UCSD-AML1 (cell line): ENCODE data around the gene MED19.
"Not testable (repeated sequence)": the region's sequence is repeated elsewhere in the genome, so short reads cannot be mapped to it uniquely, and the experiment has no call there.

Experiments used
- DNase-seq: peaks from one replicate; lab custom pipeline; 2025; ENCODE audit not compliant: unreplicated experiment; lab: John Stamatoyannopoulos, UW

Gene MED19

DNA sequence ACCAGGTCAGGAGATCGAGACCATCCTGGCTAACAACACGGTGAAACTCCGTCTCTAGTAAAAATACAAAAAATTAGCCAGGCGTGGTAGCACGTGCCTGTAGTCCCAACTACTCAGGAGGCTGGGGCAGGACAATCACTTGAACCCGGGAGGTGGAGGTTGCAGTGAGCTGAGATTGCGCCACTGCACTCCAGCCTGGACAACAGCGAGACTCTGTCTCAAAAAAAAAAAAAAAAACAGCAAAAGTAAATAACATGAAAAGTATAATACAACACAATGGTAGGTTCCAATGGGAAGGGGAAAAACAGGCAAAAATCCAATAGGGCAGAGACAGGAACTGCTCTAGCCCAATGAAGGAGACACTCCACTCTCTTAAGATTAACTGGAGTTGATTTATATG lies 6.6 kb downstream of the MED19 start:
- not testable (repeated sequence) for DNase-seq

DNA sequence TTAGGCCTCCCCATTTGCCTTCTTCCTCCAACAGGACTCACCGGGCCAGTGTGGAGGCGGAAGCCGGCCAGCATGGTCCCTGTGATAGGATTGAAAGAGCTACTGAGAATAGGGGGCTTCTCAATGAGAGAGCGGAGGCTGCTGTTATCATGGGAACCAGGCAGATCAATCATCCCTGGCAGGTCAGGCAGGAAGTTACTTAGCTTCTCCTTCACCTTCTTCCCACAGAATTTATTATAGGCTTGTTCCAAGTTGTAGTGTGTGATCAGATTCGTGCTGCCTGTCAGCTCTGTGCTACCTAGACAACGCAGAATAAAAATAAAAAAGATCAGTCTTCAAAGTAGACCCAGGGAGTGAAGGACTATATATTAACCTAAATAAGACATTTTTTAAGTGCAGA lies 7.1 kb downstream of the MED19 start:
- DNase-seq, result no peak

DNA sequence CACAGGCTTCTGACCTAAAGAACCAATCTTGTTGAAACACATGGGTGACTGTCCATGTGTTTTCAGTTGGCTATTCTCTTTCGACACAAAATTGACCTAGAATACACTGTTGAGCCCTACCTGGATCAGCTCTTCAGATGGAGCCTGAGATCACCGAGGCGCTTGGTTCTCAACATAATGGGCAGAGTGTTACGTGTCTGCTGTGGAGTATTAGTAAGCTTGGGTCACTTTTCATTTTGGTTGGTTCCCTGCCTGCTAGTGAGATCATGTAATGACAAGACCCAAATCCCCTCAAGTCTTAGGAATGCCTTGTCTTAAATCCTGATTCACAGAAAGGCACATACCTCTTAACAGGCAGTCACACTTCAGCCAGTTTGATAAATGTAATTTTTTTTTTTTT lies 8.7 kb downstream of the MED19 start:
- no peak for DNase-seq

GRCh38 chr11:57700425-57700824 lies 11.6 kb downstream of the MED19 start:
- DNase-seq, result no peak

DNA sequence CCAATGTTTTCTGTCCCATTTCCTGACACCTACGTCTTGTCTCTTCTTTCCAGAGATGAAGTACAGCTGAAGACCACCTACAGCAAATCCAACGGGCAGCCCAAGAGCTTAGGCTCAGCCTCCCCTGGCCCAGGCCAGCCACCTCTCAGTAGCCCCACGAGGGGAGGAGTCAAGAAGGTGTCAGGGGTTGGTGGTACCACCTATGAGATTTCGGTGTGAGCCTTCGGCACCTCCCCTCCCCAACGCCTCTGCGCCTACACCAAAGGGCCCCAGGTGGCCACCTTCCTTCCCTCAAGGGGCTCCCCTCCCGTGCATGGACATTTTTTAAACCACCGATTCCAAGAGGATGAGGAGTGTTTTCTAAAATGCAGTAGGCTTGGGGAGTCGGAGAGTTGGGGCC lies 12.2 kb downstream of the MED19 start:
- DNase-seq, result no peak

DNA sequence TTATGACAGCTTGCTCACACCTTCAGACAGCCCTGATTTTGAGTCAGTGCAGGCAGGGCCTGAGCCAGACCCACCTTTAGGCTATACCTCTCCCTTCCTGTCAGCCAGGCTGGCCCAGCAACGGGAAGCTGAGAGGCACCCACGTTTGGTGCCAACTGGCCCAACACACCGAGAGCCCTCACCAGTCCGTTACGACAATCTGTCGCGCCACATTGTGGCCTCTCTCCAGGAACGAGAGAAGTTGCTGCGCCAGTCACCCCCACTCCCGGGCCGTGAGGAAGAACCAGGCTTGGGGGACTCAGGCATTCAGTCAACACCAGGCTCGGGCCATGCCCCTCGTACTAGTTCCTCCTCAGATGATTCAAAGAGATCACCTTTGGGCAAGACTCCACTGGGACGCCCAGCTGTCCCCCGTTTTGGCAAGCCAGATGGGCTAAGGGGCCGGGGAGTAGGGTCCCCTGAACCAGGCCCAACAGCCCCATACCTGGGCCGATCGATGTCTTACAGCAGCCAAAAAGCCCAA lies 13.1 kb downstream of the MED19 start:
- DNase-seq, result no peak

- not testable (repeated sequence) for DNase-seq
Observed at GRCh38 chr11:57690474-57690873, 21.5 kb downstream of the MED19 start.

DNA sequence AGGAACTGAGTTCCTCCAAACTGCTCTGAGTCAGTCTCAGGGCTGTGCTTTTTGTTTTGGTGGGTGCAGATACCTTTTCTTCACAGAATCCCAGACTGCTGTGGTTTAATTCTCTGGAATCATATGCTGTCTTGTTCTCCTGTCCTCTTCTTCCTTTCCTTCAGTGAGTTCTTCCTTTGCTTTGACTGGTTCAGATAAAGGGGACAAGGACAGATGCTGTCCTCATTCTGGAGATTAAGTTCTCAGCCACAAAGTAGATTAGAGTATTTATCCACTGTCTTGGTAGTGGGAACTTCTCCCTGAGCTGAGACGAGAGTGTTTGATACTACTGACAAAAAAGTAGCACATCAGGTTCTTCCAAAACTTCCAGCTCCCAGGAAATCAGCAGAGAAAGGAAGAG lies 30.8 kb downstream of the MED19 start:
- DNase-seq, result no peak

GRCh38 chr11:57680552-57680874 lies 31.5 kb downstream of the MED19 start:
- DNase-seq, result no peak

DNA sequence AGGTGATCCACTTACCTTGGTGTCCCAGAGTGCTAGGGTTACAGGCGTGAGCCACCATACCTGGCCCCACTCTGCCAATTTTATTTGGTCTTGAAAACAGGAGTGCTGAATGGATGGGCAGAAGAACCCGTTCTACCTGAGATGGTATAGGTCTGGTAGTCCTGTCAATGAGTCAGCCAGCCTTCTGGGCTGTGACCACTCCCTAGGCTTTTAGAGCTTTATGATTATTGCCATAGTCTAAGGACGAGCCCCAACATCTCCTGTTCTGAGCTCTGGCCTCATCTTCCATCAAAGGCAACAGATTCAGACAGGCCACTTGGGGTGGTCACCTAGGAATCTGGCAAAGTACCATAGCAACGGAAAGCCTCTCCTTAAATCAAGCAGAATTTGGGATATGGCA lies 32.6 kb downstream of the MED19 start:
- no peak for DNase-seq

DNA sequence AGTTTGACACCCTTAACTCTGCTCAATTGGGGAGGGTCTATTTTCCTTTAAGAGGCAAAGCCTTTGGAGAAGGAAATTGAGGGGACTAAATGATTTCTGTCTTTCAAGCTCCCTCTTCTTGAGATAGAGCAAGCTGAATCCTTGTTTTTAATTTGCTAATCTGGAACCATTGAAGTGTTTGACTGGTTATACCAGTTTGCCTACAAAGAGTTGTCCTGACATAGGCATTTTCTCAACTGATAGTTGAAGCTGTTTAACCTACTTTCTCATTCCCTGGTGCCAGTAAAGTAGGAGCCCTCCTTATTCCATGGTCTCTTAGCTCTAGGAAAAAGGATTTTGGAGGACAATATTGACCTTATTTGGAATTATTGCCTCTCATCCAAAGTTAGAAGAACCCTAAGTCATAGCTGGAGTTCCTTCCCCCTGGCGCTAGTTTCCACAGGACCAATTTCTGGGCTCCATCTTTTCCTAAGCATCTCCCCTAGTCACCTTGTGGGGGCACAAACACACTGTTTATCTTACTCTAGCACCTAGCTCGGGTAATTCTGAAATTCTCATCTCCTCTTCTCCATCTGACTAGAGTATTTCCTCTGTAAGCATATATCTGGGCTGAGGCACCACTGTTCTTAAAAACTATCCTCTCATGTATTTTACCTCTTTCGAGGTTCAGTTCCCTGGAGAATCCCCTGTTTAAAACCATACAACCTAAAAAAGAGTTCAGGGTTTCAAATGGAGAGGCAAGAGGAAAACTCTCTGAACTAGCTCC lies 36.7 kb downstream of the MED19 start:
- no peak for DNase-seq

- no peak for DNase-seq
Observed at GRCh38 chr11:57674251-57674650, 37.8 kb downstream of the MED19 start.

DNA sequence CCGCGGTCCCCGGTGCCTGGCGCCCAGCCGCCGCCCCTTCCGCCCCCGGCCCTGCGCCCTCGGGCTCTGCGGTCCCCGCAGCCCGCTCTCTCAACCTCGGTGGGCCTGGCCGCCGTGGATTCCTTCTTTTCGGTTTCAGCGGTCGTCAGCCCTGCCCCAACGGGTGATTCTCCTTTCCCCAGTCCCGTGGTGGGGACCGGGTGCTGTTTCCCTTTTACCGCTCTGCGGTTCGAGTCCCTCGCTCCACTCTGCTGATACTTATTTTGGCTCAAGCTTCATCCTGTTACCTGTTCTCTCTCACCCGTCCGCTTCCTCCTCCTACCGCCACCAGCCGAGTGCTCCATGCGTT lies 43.6 kb downstream of the MED19 start:
- peak; percentile 60 for DNase-seq

DNA sequence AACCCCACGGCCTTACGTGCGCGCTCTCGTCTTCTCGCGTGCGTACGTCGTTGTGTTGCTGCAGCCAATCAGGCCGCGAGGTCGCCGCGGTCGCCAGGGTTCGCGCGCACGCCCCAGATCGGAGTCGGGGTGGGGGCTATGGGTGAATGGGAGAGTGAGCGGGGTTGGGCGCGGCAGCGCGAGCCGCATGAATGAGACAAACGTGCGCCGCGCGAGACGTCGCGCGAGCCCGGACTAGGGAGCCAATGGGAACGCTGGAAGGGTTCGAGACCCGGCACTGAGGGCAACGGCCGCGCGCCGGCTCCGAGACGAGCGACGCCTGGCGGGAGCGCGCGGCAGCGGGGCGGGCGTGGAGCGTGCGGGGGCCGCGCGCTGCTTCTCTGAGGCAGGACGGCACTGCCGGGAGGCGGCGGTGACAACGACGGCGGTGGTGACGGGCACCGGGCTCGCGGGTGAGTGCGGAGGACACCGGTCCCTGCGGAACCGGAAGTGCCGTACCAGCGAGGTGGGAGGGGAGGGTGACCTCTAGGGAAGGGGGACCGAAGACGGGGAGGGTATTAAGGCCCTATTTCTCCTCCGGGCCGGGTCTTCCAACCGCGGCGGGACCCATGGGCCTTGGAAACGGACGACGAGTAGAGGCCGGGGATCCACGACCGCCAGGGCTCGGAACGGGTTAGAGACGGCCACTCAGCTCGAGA lies 44.1 kb downstream of the MED19 start, which contains the start of gene ZDHHC5:
Gene ZDHHC5 (plus strand): TSS at position 379 of the 698 bp plus-strand sequence. CDS start 4,977 bp downstream, outside the sequence.
- peak; percentile 99 for DNase-seq

DNA sequence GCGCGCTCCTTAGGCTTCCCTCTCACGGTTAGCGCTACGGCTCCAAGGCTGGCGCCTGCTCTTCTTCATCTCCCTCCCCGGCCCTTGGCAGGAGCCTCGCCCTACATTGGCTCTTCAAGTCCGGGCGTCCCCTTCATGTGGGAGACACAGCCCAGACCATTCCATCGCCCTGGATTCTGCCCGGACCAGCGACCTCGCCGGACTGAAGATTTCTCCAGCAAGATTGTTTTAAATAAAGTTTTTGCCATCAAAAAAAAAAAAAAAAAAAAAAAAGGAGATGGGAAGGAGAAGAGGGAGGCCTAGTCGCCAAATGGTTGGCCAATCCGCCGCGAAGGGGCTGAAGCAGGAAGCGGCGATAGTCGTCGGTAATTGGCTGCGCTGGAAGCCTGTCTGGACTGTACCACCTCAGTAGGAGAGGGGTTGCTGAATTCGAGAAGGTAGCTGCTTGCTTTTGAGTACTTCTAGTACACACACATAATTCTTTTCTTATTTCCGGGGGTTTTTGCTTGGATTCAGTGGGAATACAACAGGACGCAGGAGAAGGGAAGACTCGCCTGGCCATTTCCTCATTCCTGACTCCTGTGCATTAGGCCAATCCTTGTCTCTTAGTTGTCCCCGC lies 44.8 kb downstream of the MED19 start:
- peak; percentile 94 for DNase-seq

GRCh38 chr11:57663975-57664374 lies 48.0 kb downstream of the MED19 start:
- DNase-seq, result no peak

- DNase-seq, result peak; percentile 15
Observed at GRCh38 chr11:57662893-57663292, 49.1 kb downstream of the MED19 start.

- no peak for DNase-seq
Observed at GRCh38 chr11:57659669-57660068, 52.3 kb downstream of the MED19 start.

DNA sequence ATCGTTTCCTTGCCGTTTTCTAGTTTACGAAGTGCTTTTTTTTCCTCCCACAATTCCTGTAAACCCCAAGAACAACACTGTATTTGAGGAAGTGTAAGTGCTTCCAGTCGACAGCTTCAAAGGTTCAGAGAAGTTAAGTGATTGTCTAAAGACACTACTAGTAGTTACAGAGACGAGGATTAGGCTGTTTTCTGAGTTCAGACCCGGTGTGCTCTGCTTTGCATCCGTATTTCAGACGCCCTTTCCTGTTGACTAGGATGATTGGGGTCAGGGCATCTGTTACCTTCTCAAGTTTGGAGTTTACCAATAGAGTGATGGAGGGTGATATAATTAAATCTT lies 54.0 kb downstream of the MED19 start:
- DNase-seq, result no peak

- peak; percentile 98 for DNase-seq
Observed at GRCh38 chr11:57657194-57658022, 54.6 kb downstream of the MED19 start, which contains the start of gene CLP1. TSS of gene CLP1 (plus strand) at chr11:57657762. CDS start at chr11:57659477, 1,715 bp downstream.

DNA sequence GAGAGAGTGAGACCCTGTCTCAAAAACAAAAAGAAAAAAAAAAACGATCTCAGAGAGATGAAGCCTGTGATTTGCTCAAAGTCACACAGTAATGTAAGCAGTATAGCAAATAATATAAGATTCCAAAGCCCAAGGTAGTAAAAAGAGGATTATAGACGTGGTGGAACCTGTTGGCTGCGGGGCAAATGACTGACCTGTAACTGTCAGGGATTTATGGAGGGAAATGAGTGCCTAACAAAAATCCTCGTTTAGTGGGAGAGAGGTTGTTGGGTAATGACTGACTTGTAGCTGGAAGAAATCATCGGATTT lies 55.2 kb downstream of the MED19 start:
- DNase-seq, result no peak
